K562 (cell line): ENCODE measurements around the gene APLF. TPM values are rescaled to one million over a fixed set of nuclear protein-coding genes. Genes with fewer than 3 reads are reported as not detected.

ENCODE experiments used
- BRF1 ChIP-seq: IDR thresholded peaks from 3 replicates; pipeline ENCODE4 v1.6.1; 2011; ENCODE audit warnings: borderline replicate concordance, mild to moderate bottlenecking; ENCODE audit not compliant: insufficient read length; ENCODE audit errors: extremely low read depth
- CBX3 ChIP-seq, 2 experiments: IDR thresholded peaks; 1 replicate in 1 of 2; 2 replicates in 1 of 2; pipeline ENCODE4 v1.6.1; 2012; ENCODE audit warnings: inconsistent platforms in 2 of 2, low read length in 2 of 2, borderline replicate concordance in 1 of 2, control low read depth in 1 of 2
- CEBPB ChIP-seq: fragments of 450-650 bp; IDR thresholded peaks from 2 replicates; pipeline ENCODE4 v1.6.1; 2016; ENCODE audit warnings: missing genetic modification characterization, missing compliant biosample characterization
- GATAD2A ChIP-seq: fragments of 450-650 bp; IDR thresholded peaks from 2 replicates; pipeline ENCODE4 v1.6.1; 2017
- KDM2B ChIP-seq: fragments of 250-450 bp; sonication (Bioruptor Pico); IDR thresholded peaks from 2 replicates; pipeline ENCODE4 v1.8.0; 2021; ENCODE audit warnings: mild to moderate bottlenecking, moderate library complexity
- MYBL2 ChIP-seq, 2 experiments: fragments of 450-650 bp in 1 of 2; sonication (generic) in 1 of 2; formaldehyde crosslinking in 1 of 2; IDR thresholded peaks; 2 replicates each; pipeline versions ENCODE4 v1.6.1 to v1.8.1; 2017 to 2022; ENCODE audit warnings: borderline replicate concordance in 1 of 2, inconsistent platforms in 1 of 2, low read depth in 1 of 2, mild to moderate bottlenecking in 1 of 2, missing genetic modification reagents in 1 of 2, moderate library complexity in 1 of 2
- PYGO2 ChIP-seq: fragments of 450-650 bp; IDR thresholded peaks from 2 replicates; pipeline ENCODE4 v1.6.1; 2016; ENCODE audit warnings: mild to moderate bottlenecking, missing genetic modification characterization, moderate library complexity, missing compliant biosample characterization
- ZKSCAN1 ChIP-seq: fragments of 150-350 bp; IDR thresholded peaks from 2 replicates; pipeline ENCODE4 v1.6.1; 2016; ENCODE audit warnings: low read depth, low read length
- ZNF3 ChIP-seq: fragments of 250-450 bp; sonication (Bioruptor Pico); IDR thresholded peaks from 2 replicates; pipeline ENCODE4 v1.5.0; 2021; ENCODE audit warnings: mild to moderate bottlenecking, moderate library complexity
- ZNF764 ChIP-seq: fragments of 250-450 bp; sonication (Bioruptor Pico); IDR thresholded peaks from 2 replicates; pipeline ENCODE4 v1.4.0; 2020; ENCODE audit warnings: low read depth, mild to moderate bottlenecking, moderate library complexity
- polyA plus RNA-seq, 8 experiments: library from polyadenylated mRNA; depleted of rRNA in 4 of 8; stranded (reverse) in 5 of 8; unstranded in 3 of 8; fragments of >200 nt; fragmentation: Nextera tagmentation in 2 of 8; fragmentation: Illumina TruSeq in 1 of 8; extraction: Ambion mirVana in 2 of 8; extraction: Trizol in 1 of 8; gene quantifications; 2 replicates each; pipeline versions ENCODE4 v1.2.1 to v1.2.3, GENCODE V29; 2011 to 2014; ENCODE audit warnings: inconsistent platforms in 1 of 8, missing spikeins in 1 of 8
- total RNA-seq, 7 experiments: library from RNA; depleted of rRNA in 6 of 7; stranded (reverse); fragments of >200 nt in 6 of 7; fragmentation: Illumina TruSeq in 2 of 7; extraction: Trizol in 2 of 7; gene quantifications; 2 replicates each; pipeline versions ENCODE4 v1.2.1 to v1.2.3, GENCODE V29; 2011 to 2021; ENCODE audit warnings: low replicate concordance in 1 of 7
- TF ChIP-seq, protein P1 (sequence below): sonication (generic); formaldehyde crosslinking; IDR thresholded peaks from 2 replicates; pipeline ENCODE4 v1.8.0; 2023; ENCODE audit warnings: missing genetic modification reagents, mild to moderate bottlenecking, borderline replicate concordance
- TF ChIP-seq, protein P2 (sequence below): sonication (generic); formaldehyde crosslinking; IDR thresholded peaks from 2 replicates; pipeline ENCODE4 v1.8.0; 2022; ENCODE audit warnings: mild to moderate bottlenecking, missing genetic modification reagents, borderline replicate concordance

Gene APLF
- total and polyA plus RNA-seq, 9 of the 15 experiments (the other 6 are each of a cell fraction or from before 2014, with no cell fraction given), result 0.07 to 1.1 (median 0.71) TPM

DNA sequence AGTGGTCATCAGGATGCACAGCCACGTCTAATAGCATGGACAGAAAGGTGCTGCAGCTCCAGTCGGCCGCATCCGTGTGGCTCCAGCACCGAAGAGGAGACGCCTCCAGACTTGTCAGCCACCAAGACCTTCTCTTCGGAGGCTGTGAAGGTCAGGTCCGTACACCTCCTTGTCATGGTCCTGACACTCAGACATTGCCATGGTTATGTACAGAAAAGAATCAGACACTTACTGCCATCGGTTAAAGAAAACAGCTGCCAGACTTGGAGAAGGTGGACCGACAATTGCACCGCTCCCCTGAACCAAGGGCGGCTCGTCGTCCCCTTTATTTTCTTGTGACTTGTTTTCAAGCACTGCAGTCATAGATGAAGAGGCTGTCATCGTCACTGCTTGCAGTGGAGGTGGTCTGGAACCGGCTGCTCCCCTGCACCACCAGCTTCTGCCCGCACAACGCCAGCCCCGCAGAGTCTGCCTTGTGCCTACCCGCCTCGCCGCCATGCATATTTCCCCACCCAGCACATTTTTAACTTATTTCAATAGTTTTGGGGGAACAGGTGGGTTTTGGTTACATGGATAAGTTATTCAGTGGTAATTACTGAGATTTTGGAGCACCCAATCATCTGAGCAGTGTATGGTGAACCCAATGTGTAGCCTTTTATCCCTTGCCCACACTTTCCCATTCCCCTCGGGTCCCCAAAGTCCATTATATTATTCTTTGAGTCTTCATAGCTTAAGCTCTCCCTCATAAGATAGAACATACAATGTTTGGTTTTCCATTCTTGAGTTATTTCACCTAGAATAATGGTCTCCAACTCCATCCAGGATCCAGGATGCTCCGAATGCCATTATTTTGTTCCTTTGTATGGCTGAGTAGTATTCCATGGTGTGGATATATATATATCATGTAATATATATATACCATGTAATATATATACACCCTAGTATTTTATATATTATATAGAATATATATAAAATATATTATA, 18.4 kb upstream of the APLF start (continued):
- TF ChIP-seq, protein P1, sequence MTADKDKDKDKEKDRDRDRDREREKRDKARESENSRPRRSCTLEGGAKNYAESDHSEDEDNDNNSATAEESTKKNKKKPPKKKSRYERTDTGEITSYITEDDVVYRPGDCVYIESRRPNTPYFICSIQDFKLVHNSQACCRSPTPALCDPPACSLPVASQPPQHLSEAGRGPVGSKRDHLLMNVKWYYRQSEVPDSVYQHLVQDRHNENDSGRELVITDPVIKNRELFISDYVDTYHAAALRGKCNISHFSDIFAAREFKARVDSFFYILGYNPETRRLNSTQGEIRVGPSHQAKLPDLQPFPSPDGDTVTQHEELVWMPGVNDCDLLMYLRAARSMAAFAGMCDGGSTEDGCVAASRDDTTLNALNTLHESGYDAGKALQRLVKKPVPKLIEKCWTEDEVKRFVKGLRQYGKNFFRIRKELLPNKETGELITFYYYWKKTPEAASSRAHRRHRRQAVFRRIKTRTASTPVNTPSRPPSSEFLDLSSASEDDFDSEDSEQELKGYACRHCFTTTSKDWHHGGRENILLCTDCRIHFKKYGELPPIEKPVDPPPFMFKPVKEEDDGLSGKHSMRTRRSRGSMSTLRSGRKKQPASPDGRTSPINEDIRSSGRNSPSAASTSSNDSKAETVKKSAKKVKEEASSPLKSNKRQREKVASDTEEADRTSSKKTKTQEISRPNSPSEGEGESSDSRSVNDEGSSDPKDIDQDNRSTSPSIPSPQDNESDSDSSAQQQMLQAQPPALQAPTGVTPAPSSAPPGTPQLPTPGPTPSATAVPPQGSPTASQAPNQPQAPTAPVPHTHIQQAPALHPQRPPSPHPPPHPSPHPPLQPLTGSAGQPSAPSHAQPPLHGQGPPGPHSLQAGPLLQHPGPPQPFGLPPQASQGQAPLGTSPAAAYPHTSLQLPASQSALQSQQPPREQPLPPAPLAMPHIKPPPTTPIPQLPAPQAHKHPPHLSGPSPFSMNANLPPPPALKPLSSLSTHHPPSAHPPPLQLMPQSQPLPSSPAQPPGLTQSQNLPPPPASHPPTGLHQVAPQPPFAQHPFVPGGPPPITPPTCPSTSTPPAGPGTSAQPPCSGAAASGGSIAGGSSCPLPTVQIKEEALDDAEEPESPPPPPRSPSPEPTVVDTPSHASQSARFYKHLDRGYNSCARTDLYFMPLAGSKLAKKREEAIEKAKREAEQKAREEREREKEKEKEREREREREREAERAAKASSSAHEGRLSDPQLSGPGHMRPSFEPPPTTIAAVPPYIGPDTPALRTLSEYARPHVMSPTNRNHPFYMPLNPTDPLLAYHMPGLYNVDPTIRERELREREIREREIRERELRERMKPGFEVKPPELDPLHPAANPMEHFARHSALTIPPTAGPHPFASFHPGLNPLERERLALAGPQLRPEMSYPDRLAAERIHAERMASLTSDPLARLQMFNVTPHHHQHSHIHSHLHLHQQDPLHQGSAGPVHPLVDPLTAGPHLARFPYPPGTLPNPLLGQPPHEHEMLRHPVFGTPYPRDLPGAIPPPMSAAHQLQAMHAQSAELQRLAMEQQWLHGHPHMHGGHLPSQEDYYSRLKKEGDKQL (CRISPR knock-in tag), result no peak
- TF ChIP-seq KDM2B (no peak), GATAD2A (no peak), ZNF764 (CRISPR knock-in tag) (no peak), CEBPB (tag) (no peak), CBX3 (IDR thresholded peaks at IDR 0.05; ENCODE audit: borderline replicate concordance in 1 of 2, low read length in 2 of 2) (no peak), PYGO2 (tag) (no peak), MYBL2 (IDR thresholded peaks at IDR 0.05; ENCODE audit: low read depth) (no peak), MYBL2 (CRISPR knock-in tag; IDR thresholded peaks at IDR 0.05; ENCODE audit: borderline replicate concordance) (no peak), BRF1 (no peak), ZNF3 (no peak), ZKSCAN1 (no peak)
- TF ChIP-seq, protein P2, sequence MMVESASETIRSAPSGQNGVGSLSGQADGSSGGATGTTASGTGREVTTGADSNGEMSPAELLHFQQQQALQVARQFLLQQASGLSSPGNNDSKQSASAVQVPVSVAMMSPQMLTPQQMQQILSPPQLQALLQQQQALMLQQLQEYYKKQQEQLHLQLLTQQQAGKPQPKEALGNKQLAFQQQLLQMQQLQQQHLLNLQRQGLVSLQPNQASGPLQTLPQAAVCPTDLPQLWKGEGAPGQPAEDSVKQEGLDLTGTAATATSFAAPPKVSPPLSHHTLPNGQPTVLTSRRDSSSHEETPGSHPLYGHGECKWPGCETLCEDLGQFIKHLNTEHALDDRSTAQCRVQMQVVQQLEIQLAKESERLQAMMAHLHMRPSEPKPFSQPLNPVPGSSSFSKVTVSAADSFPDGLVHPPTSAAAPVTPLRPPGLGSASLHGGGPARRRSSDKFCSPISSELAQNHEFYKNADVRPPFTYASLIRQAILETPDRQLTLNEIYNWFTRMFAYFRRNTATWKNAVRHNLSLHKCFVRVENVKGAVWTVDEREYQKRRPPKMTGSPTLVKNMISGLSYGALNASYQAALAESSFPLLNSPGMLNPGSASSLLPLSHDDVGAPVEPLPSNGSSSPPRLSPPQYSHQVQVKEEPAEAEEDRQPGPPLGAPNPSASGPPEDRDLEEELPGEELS (CRISPR knock-in tag), result no peak
